Dedifferentiated amniotic fluid mesenchymal stem cell (primary cell): ENCODE measurements around the gene MZT2B.
"Not testable (repeated sequence)": the region's sequence is repeated elsewhere in the genome, so short reads cannot be mapped to it uniquely, and the experiment has no call there.

Experiments
- DNase-seq: peaks from one replicate; pipeline ENCODE4 v3.0.0-alpha.2; 2016; ENCODE audit errors: extremely low spot score

MZT2B gene

GRCh38 chr2:130181880-130182682, at the start of gene MZT2B:
MZT2B (plus strand) TSS chr2:130182262; CDS start chr2:130182283, 21 bp downstream.
- DNase-seq = peak; percentile 72

DNA sequence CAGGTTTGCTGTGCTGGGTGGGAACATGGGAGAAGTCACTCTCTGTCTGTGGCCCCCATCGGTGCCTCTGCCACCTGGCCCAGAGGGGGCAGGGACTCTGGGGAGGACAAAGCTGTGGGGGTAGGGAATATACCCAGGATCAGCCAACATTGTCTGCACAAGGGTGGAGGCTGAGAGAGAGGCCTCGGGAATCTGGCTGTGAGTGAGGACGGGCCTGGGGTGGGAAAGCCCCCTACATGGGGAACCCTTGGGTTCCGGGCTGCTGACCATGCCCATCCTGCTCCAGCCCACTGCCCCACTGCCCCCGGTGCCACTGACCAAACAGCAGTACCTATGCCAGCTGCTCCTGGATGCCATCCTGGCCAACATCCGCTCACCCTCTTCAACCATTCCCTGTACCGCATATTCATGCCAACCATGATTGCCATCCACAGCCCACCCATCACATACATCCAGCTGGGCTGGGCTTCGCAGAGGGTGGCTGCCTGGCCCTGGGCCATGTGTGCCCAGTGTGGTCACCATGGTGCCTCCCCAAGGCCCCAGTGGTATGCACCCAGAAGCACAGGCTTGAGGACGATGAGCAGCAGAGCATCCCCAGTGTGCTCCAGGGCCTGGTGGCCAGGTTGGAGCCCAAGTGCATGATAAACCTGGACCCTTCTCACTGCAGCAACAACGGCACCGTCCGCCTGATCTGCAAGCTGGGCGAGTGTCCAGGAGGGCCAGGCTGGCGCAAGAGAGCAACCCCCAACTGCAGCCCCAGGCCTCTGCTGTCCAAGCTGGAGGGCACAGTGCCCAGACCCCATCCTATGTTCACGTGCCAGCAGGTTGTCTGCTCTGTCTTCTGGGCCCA, 46.1 kb upstream of the MZT2B start:
- DNase-seq = no peak

DNA sequence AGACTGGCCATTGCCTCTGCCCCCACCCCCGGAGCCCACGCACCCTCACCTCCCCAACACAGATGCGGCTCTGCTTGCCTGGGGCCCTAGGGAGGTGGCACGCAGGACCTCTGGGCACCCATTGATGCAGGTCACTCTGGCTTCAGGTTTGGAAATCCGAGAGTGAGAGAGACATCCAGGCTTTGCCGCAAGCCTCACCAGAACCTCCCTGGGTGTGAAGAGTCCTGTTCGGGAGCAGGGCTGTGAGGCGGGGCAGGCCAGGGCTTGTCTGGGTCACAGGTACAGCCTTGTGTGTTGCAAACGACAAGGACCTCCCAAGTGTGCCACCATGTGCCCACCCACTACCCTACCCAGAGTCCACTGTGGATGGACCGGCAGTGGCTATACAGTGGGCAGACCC, 45.5 kb upstream of the MZT2B start:
- DNase-seq = not testable (repeated sequence)

DNA sequence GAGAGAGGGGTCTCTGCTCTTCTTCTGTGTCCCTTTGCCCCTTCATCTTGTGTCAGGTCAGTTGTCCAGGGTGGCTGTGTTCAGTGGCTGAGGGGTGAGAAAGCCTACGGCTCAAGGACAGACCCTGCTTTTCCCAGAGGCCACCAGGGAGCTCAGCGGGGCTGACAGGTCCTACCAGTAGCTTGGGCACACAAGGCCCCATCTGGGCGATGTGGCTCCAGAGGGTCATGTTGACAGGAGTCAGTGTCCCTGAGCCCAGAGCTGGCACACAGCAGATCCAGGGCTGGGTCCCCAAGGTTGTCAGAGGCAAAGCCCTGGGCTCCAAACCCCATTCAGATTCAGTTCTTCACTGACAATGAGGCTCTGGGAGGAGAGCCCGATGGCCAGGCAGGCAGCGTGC, 44.9 kb upstream of the MZT2B start:
- not testable (repeated sequence) for DNase-seq

- DNase-seq = not testable (repeated sequence)
Measured at GRCh38 chr2:130138326-130138725, 43.7 kb upstream of the MZT2B start.

GRCh38 chr2:130138841-130139251, 43.2 kb upstream of the MZT2B start:
- DNase-seq = not testable (repeated sequence)

DNA sequence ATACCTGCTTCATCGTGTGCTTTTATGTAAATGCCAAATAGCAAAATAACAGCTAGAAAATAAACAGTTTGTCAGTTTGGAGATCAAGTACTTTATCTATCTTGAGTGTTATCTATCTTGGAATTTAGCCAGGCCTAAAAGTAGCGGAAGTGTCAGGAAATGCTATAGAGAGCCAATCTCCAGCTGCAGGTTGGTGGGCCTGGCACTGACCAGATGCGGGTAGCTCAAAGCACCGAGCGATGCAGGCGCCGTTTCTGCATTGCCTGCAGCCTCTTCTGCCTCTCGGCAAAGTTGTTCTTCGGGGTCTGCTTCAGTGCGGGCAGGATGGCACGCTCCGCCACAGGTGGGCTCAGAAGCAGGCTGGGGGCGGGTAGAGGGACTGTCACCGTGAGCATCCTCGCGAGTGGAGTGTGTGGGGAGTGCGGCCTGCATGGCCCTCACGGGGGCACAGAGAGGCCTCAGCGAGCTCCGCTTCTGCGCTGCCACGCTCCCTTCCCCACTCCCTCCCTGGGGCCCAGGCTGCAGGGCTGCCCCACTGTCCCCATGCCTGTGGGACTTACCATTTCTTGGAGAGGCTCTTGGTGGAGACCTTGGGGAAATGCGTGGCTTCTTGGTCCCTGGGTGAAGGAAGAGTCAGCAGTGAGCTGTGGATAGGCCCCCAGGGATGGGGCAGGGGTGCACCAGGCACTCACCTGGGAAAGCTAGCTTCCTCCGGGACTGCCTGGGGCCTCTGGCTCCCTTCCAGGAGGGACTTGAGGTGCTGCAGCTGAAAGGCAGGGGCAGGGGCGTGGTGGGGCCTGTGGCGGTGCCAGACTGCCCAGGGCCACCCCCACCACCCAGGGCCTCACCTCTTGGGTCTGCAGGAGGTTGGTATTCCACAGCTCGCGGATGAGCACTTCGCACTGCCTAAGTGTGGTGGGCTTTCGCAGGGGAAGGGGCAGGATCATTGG, 42.5 kb upstream of the MZT2B start:
- DNase-seq = not testable (repeated sequence)

DNA sequence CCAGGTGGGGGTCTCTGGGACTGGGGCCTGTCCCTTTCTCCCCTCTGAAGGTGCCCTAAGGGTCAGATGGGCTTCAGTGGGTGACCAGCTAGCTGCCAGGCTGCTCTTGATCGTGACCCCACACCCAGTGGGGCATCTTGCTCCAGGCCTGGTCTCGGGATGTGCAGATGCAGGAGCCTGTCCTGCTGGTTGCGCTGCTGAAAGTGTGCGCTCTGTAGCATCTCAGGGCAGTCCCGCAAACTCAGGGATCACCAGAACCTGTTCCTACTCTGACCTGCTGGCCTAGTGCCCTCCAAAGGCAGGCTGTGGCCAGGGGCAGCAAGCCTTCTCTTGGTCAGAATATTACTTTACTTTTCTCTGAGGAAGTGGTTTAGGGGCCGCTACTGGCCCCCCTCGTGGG, 41.5 kb upstream of the MZT2B start:
- DNase-seq = not testable (repeated sequence)

DNA sequence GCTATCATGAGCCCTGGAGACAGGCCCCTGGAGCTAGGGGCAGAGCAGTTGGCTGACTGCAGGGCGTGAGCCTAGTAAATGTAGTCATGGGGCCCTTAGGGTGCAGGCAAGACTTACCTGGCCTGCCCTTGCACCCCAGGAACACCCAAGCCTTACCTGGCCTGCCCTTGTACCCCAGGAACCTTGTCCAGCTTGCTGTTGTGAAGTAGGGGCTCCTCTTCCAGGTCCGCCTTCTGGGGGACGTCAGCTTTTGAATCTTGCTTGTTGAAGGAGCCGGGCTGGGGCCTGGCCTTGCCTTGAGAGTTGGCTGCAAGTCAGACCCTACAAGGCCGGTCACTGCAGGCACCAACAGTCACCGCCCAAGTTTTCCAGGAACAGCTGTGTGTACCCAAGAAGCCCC, 41.1 kb upstream of the MZT2B start:
- not testable (repeated sequence) for DNase-seq

DNA sequence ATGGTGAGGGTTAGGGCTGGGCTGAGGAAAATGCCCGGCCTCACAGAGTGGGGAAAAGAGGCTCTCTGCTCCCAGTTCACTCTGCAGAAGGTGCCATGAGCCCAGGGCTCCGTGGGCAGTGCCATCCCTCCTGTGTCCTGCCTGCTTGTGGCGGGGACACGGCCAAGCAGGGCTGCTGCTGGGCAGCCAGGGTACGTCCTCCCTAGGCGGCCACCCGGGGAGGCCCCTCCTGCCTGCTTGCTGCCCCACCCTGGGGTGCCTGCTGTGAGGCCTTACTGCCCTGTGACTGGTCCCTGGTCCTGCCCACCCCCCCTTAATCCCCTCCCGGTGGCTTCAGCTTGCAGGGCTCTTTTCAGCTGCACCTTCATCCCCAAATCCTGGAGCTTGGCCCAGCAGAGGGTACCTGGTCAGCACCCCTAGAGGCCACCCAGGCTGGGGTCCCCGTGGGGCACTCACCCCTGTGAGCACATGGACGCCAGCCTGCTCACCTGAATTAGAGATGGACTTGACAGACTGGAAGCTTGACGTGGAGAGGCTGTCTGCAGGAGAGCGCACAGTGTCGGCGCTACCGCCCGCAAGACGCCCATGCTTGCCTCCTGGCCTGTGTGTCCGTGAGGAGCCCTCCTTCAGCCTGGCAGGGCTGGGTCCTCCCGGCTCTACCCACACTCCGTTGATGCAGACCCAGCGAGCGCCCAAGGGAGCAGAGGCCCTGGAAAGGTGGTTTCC, 40.3 kb upstream of the MZT2B start:
- not testable (repeated sequence) for DNase-seq

DNA sequence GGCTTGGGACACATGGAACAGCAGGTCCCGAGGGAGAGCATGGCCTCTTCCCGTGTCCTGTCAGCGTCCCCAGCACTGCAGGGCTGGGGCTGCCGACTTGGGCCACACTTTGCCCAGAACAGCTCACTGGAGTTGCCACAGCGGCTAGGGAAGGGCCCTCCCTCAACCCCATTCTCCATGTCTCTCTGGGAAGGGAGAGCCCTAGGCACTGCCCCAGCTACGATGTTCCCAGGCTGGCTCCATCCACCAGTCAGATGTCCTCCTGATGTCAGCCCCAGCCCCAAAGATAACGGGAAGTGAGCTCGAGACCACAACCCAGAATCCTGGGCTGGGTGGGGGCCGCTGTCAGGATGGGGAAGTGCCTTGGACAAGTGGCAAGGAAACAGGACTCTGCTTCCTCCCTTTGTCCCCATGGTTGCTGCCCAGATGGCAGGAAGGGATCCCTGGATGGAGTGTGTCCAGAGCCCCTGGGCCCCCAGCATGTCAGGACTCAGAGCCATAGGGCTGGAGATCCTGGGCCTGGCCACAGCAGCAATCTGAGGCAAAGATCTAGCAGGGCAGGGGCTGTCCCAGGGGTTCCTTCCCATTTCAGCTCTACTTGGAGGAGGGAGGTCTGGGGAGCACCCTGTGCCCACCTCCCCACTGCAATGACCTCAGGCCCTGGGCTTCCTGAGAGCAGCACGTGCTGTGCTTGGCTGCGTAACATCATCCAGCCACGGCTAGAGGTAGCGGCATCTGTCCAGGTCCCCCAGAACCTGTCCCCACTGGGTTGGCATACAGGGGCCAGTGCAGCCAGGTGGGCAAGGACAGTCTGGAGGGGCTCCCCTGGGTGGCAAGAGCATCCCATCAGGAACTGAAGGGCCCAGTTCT, 39.4 kb upstream of the MZT2B start:
- not testable (repeated sequence) for DNase-seq

GRCh38 chr2:130143266-130144039, 38.6 kb upstream of the MZT2B start:
- not testable (repeated sequence) for DNase-seq

DNA sequence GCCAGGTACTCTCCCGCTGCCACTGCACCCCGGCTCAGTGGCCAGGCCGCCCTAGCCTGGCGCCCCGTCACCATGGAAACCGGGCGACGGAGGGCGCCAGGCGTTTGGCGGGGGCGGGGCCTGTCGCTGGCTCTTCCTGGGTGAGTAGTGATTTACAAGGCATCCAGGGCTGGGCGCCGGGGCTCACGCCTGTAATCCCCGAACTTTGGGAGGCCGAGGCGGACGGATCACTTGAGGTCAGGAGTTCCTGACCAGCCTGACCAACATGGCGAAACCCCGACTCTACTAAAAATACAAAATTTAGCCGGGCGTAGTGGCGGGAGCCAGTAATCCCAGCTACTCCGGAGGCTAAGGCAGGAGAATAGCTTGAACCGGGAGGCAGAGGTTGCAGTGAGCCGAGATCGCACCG, 37.1 kb upstream of the MZT2B start, which contains the start of gene CCDC74B:
TSS of gene CCDC74B (minus strand) at position 107 of the 409 bp plus-strand sequence. CDS start 116 bp downstream, outside the sequence.
- DNase-seq = not testable (repeated sequence)

DNA sequence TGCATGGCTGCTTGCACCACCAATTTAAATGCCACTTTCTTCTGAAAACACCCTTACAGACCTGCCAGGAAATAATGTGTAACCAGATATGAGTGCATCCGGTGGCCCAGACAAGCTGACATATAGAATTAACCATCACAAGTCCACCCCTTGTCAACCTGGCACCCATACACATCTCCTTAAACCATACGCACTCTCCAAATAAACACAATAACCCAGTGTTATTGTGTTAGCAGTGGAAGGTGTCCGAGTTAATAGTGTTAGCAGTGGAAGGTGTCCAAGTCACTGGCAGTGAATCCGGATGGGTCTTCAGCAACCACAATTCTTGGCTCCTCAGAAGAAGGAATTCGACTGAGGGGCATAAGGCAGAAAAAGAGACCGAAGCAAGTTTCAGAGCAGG, 33.5 kb upstream of the MZT2B start:
- DNase-seq = not testable (repeated sequence)

DNA sequence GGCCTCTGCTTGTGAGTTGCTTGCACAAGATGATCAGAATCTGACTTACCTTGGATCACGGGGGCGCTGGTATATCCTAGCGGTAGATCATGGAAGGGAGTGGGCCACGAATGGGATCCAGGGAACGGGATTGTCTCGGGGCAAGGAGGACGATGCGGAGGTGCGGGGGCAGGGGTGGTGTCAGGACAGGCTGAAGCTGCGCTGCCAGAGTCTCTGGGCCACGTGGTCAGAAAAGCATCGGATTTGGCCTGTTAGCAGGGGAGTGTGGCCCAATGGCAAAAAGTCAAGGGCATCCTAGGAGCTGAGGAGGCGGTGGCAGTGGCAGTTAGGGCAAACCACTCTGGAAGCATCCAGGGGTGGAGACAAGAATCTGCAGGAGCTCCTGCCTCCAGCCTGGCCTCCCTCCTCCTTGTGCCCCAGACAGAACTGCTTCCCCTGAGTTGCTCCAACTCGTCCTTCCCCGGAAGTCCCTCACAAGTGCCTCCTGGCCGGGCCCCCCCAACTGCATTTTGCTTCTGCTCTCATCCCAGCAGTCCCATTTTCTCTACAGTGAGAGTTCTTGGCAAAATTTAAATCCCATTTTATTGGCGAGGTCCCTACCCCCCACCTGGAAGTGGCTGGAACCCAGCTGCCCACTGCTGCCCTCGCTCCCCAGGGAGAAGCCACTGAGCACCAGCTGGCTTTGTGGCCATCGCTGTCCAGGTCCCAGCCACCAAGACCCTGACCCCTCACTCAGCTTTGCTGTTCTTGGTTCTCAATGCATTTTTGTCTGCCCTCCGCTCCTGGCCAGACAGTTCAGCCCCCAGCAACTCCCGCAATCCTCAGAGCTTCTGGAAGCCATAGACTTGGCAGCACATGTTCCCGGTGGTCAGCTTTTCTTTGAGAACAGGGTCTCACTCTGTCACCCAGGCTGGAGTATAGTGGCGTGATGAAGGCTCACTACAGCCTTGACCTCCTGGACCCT, 31.6 kb upstream of the MZT2B start:
- no peak for DNase-seq

DNA sequence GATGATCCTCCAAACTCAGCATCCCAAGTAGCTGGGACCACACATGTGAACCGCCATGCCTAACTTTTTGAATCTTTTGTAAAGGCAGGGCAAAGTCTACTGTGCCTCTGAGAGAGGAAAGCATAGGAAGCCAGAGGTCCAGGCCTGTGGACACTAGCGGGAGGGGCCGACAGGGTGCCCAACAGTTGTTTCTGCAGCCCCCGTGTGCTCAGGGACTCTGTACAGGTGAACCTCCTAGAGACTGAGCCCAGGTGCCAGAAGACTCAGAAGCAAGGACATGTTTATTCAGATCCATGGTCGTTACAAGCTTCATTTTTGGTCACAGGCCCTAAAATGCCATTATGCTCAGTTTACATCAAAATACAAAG, 30.9 kb upstream of the MZT2B start:
- DNase-seq = not testable (repeated sequence)

GRCh38 chr2:130152136-130152815, 29.8 kb upstream of the MZT2B start:
- not testable (repeated sequence) for DNase-seq
